ENCODE data around the gene WWP2. TPM values are rescaled to one million over a fixed set of nuclear protein-coding genes. Genes with fewer than 3 reads are reported as not detected.
"Not testable (repeated sequence)": the region's sequence is repeated elsewhere in the genome, so short reads cannot be mapped to it uniquely, and the experiment has no call there.

The WWP2 gene
- total RNA-seq, 4 donors from 2014 or later = 40.8 to 96.9 (median 84.3) TPM

DNA sequence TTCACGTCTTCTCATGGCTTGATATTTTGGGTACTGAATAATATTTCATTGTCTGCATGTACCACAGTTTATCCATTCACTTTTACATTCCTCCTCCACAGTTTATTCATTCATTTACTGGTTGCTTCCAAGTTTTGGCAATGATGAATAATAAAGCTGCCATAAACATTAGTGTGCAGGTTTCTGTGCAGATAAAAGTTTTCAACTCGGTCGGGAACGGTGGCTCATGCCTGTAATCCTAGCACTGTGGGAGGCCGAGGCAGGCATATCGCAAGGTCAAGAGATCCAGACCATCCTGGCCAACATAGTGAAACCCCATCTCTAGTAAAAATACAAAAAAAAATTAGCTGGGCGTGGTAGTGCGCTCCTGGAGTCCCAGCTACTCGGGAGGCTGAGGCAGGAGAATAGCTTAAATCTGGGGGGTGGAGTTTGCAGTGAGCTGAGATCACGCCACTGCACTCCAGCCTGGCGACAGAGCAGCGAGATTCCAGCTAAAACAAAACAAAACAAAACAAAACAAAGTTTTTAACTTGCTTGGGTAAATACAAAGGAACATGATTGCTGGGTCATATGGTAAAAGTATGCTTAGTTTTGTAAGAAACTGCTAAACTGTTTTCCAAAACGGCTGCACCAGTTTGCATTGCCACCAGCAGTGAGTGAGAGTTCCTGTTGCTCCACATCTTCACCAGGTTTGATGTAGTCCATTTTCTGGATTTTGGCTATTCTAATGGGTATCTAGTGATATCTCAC, 89.5 kb downstream of the WWP2 start:
- DNase-seq (ENCODE audit: low spot score in 2 of 2) = no peak
- peak overlapping the region in 1 of 4 donors; percentile 18 for H3K27ac ChIP-seq
- no peaks in the 10 kb centered on the region for H3K36me3 ChIP-seq
- H3K4me1 ChIP-seq = peaks cover 0 to 46% (median 15%) of the 10 kb centered on the region in 4 donors
- H3K9me3 ChIP-seq = no peaks in the 10 kb centered on the region
- H3K4me3 ChIP-seq = no peak overlapping the region
- 61 to 62% methylated on average over 13 of the region's 13 CpGs for WGBS, 2 donors
- H3K27me3 ChIP-seq = no peaks in the 10 kb centered on the region
- TF ChIP-seq EP300 (IDR thresholded peaks at IDR 0.05) = no peak
- TF ChIP-seq, protein P1, sequence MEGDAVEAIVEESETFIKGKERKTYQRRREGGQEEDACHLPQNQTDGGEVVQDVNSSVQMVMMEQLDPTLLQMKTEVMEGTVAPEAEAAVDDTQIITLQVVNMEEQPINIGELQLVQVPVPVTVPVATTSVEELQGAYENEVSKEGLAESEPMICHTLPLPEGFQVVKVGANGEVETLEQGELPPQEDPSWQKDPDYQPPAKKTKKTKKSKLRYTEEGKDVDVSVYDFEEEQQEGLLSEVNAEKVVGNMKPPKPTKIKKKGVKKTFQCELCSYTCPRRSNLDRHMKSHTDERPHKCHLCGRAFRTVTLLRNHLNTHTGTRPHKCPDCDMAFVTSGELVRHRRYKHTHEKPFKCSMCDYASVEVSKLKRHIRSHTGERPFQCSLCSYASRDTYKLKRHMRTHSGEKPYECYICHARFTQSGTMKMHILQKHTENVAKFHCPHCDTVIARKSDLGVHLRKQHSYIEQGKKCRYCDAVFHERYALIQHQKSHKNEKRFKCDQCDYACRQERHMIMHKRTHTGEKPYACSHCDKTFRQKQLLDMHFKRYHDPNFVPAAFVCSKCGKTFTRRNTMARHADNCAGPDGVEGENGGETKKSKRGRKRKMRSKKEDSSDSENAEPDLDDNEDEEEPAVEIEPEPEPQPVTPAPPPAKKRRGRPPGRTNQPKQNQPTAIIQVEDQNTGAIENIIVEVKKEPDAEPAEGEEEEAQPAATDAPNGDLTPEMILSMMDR (IDR thresholded peaks at IDR 0.05) = no peak
- no peak for TF ChIP-seq POLR2A (IDR thresholded peaks at IDR 0.05)

DNA sequence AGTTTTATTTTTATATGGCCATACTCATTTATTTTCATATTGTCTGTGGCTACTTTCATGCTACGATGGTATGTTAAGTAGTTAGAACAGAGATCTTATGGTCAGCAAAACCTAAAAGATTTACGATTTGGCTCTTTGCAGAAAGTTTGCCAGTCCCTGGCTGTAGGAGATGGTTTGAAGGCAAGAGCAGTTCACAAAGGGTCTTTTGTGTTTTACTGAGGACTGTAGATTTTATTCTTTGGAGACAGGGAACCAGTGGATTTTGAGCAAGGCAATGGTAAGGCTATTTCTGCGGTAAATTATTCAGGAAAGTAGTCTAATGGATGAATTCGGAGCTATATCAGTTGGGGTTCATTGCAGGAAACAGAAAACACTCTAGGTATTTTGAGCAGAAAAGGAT, 90.7 kb downstream of the WWP2 start:
- H3K4me1 ChIP-seq = peaks cover 0 to 41% (median 15%) of the 10 kb centered on the region in 4 donors
- DNase-seq (ENCODE audit: low spot score in 2 of 2) = no peak

DNA sequence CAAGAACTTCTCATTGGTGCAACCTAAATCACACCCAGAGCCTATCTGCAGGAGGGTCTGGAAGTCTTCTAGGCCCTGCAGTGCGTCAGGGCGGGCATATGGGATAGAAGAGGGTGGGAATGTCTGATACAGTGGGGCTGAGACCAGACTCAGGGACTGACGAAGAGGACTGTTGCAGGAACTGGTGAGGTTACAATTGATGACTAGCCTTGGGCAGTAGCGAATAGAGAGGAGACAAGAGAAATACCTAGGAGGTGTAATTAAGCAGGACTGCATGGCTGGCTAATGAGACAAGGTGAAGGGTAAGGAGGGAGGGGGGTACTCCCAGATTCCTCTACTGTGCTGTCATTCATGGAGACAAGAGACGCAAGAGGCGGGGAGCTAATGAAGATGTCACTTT, 91.3 kb downstream of the WWP2 start:
- Histone ChIP-seq H3K4me3 (no peak overlapping the region), H3K4me1 (peaks cover 0 to 34% (median 11%) of the 10 kb centered on the region in 4 donors), H3K27ac (no peak overlapping the region), H3K27me3 (no peaks in the 10 kb centered on the region), H3K9me3 (no peaks in the 10 kb centered on the region), H3K36me3 (no peaks in the 10 kb centered on the region)
- TF ChIP-seq EP300 (IDR thresholded peaks at IDR 0.05) (no peak), POLR2A (IDR thresholded peaks at IDR 0.05) (no peak)
- TF ChIP-seq, protein P1 (IDR thresholded peaks at IDR 0.05) = no peak
- no peak for DNase-seq (ENCODE audit: low spot score in 2 of 2)
- WGBS, 2 donors = 95 to 99% methylated on average over 6 of the region's 6 CpGs

More for the DNA sequence above, 90.7 kb downstream of the WWP2 start:
- H3K9me3 ChIP-seq = no peaks in the 10 kb centered on the region
- no peak overlapping the region for H3K4me3 ChIP-seq
- H3K27me3 ChIP-seq = no peaks in the 10 kb centered on the region
- WGBS, 2 donors = 43 to 55% methylated on average over 4 of the region's 4 CpGs
- H3K27ac ChIP-seq = peak overlapping the region in 1 of 4 donors; percentile 5
- TF ChIP-seq, protein P1 (IDR thresholded peaks at IDR 0.05) = no peak
- TF ChIP-seq EP300 (IDR thresholded peaks at IDR 0.05) (no peak), POLR2A (IDR thresholded peaks at IDR 0.05) (no peak)
- H3K36me3 ChIP-seq = no peaks in the 10 kb centered on the region

DNA sequence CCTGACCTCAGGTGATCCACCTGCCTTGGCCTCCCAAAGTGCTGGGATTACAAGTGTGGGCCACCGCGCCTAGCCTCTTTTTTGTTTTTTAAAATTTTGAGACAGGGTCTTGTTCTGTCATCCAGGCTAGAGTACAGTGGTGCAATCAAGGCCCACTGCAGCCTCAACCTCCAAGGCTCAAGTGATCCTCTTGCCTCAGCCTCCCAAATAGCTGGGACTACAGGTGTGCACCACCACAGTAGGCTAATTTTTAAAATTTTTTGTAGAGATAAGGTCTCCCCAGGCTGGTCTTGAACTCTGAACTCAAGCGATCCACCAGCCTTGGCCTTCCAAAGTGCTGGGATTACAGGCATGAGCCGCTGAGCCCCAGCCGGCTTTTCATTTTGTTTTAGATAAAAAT, 92.6 kb downstream of the WWP2 start:
- not testable (repeated sequence) for DNase-seq (ENCODE audit: low spot score in 2 of 2); H3K27ac ChIP-seq; H3K4me3 ChIP-seq; H3K36me3 ChIP-seq; H3K9me3 ChIP-seq; H3K27me3 ChIP-seq
- H3K4me1 ChIP-seq = peaks cover 0 to 28% (median 3%) of the 10 kb centered on the region in 4 donors
- WGBS, 2 donors = 89 to 97% methylated on average over 5 of the region's 5 CpGs

DNA sequence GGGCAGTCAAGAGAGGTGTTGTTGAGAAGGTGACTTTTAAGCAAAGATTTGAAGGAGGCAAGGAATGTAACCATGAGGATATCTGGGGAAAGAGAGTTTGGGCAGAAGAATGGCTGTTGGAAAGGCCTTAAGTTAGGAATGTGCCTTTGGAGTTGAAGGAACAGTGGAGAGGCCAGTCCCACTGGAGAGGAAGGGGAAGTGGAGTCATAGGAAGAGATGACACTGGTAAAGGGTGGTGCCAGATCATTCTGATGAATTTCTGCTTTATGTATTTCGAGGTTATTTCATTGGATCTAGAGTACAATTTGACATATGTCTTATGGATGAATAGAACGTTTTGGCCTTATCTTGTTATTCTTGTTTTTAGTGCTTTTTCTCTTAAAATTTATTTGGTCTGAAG, 93.5 kb downstream of the WWP2 start:
- Histone ChIP-seq H3K4me3 (no peak overlapping the region), H3K4me1 (peaks cover 0 to 28% (median 3%) of the 10 kb centered on the region in 4 donors), H3K27me3 (no peaks in the 10 kb centered on the region), H3K36me3 (no peaks in the 10 kb centered on the region), H3K9me3 (no peaks in the 10 kb centered on the region), H3K27ac (no peak overlapping the region)
- TF ChIP-seq POLR2A (IDR thresholded peaks at IDR 0.05) = no peak
- TF ChIP-seq EP300 (IDR thresholded peaks at IDR 0.05) = no peak
- TF ChIP-seq, protein P1 (IDR thresholded peaks at IDR 0.05) = no peak
- no peak for DNase-seq (ENCODE audit: low spot score in 2 of 2)
- 61 to 69% methylated on average over 2 of the region's 2 CpGs for WGBS, 2 donors

Data from tibial nerve (tissue), 4 donors.